Smooth muscle cell (in vitro differentiated cells): Measurements from ENCODE around the gene FTO. TPM values are rescaled to one million over a fixed set of nuclear protein-coding genes. Genes with fewer than 3 reads are reported as not detected.
A peak's percentile ranks its signal among the peaks of the same experiment; 100 is the strongest.

Experiments used
- DNase-seq: peaks from one replicate; lab custom pipeline; 2025; ENCODE audit not compliant: unreplicated experiment; lab: John Stamatoyannopoulos, UW
- H2AFZ ChIP-seq: fragments of 200-600 bp; sonication (generic); 2 replicates; pipeline ENCODE4 v1.6.0; 2016; ENCODE audit warnings: antibody characterized with exemption, low read depth, mild to moderate bottlenecking
- H3F3A ChIP-seq: fragments of 200-600 bp; sonication (generic); 2 replicates; pipeline ENCODE4 v1.6.0; 2017; ENCODE audit warnings: antibody characterized with exemption, low read depth
- H3K27ac ChIP-seq: fragments of 200-600 bp; sonication (generic); 2 replicates; pipeline ENCODE4 v1.5.1; 2016; ENCODE audit warnings: low read depth, mild to moderate bottlenecking
- H3K27me3 ChIP-seq: fragments of 200-600 bp; sonication (generic); 2 replicates; pipeline ENCODE4 v1.6.1; 2016; ENCODE audit warnings: low read depth, mild to moderate bottlenecking
- H3K36me3 ChIP-seq: fragments of 200-600 bp; sonication (generic); 2 replicates; pipeline ENCODE4 v1.5.1; 2016; ENCODE audit warnings: low read depth
- H3K4me1 ChIP-seq: fragments of 200-600 bp; sonication (generic); 2 replicates; pipeline ENCODE4 v1.5.1; 2016; ENCODE audit warnings: low read depth
- H3K4me2 ChIP-seq: fragments of 200-600 bp; sonication (generic); 2 replicates; pipeline ENCODE4 v1.6.0; 2016; ENCODE audit warnings: mild to moderate bottlenecking
- H3K4me3 ChIP-seq: fragments of 200-600 bp; sonication (generic); 2 replicates; pipeline ENCODE4 v1.5.1; 2016; ENCODE audit warnings: mild to moderate bottlenecking
- H3K79me2 ChIP-seq: fragments of 200-600 bp; sonication (generic); 2 replicates; pipeline ENCODE4 v1.6.0; 2016; ENCODE audit warnings: low read depth, mild to moderate bottlenecking
- H3K9ac ChIP-seq: fragments of 200-600 bp; sonication (generic); 2 replicates; pipeline ENCODE4 v1.6.0; 2016; ENCODE audit warnings: low read depth
- H3K9me3 ChIP-seq: fragments of 200-600 bp; sonication (generic); replicated peaks from 2 replicates; pipeline ENCODE4 v1.5.1; 2016; ENCODE audit warnings: low read depth
- H4K20me1 ChIP-seq: fragments of 200-600 bp; sonication (generic); 2 replicates; pipeline ENCODE4 v1.6.0; 2016; ENCODE audit warnings: low read depth
- CTCF ChIP-seq: fragments of 200-600 bp; sonication (generic); IDR thresholded peaks from 2 replicates; pipeline ENCODE4 v1.5.1; 2017; ENCODE audit warnings: borderline replicate concordance, mild to moderate bottlenecking, antibody characterized with exemption; ENCODE audit not compliant: insufficient read depth, poor library complexity, severe bottlenecking
- WGBS: methylation state at CpG from one replicate; pipeline ENCODE4 v1.1.7; 2016; ENCODE audit warnings: low lambda C conversion rate; 5-methylcytosine and 5-hydroxymethylcytosine counted together
- polyA plus RNA-seq: library from polyadenylated mRNA; unstranded; fragments of >200 nt; fragmentation: Nextera tagmentation; extraction: Ambion mirVana; gene quantifications from 2 replicates; pipeline ENCODE4 v1.2.1, GENCODE V29; 2016
- total RNA-seq: library from RNA; depleted of rRNA; stranded (reverse); fragments of >200 nt; gene quantifications from 2 replicates; pipeline ENCODE4 v1.2.3, GENCODE V29; 2014

FTO gene
- total and polyA plus RNA-seq, 2 experiments from 2014 or later: 81.1 to 89.9 TPM

DNA sequence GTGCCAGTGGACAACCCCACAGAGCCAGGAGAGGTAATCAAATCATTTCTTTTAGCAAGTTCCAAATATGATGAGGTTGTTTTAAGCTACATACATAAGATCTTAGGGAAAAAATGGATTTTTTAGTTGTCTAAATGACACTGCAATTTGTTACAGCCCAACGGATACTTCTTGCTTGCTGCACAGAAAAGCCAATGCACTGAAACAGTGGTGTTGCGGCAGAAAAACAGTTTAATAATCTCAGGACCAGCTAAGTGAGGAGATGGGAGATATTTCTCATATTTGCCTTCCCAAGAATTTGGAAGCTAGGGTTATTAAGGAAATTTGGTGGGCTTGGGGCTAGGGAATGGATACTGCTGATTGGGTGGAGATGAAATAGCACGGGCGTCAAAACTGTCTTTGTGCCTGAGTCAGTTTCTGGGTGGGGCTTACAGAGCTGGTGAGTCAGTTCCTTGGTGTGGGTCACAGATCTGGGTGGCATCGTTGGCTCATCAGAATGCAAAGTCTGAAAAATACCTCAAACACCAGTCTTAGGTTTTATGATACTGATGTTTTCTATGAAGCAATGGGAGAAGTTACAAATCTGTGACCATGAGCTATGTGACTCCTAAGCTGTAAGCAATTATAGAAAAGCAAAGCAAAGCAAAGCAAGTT is 327.3 kb downstream of the FTO start:
- Histone ChIP-seq H4K20me1 (no peaks in the 10 kb centered on the region), H3K4me2 (no peak overlapping the region), H3K36me3 (no peaks in the 10 kb centered on the region), H2AFZ (no peak overlapping the region), H3K9me3 (no peaks in the 10 kb centered on the region), H3K79me2 (no peaks in the 10 kb centered on the region), H3K4me1 (peaks cover 12% of the 10 kb centered on the region), H3K9ac (no peak overlapping the region), H3K27ac (peak overlapping the region; percentile 25), H3K27me3 (no peaks in the 10 kb centered on the region), H3F3A (no peaks in the 10 kb centered on the region), H3K4me3 (no peak overlapping the region)
- 93% methylated on average over 5 of the region's 5 CpGs for WGBS
- no peak for TF ChIP-seq CTCF
- DNase-seq: no peak

DNA sequence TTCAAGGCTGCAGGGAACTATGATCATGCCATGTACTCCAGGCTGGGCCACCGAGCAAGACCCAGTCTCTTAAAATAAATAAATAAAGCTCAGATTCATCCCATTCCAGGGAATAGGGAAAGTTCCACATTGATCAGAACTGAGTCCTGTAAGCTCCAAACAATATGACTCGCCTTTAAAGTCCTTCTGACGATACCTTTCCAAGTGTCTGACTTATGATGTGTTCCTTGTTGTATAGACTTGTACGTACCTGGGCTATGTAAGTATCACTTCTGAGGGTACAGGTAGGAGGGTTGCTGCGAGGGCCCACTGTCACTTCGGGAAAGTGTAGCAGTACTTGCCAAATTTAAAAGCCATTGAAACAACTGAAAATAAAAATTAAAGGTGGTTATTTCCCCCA is 329.8 kb downstream of the FTO start:
- Histone ChIP-seq H3K4me1 (peaks cover 12% of the 10 kb centered on the region), H3K9ac (no peak overlapping the region), H3K27ac (no peak overlapping the region), H3F3A (no peaks in the 10 kb centered on the region), H3K27me3 (no peaks in the 10 kb centered on the region), H3K79me2 (no peaks in the 10 kb centered on the region), H3K9me3 (no peaks in the 10 kb centered on the region), H3K36me3 (no peaks in the 10 kb centered on the region), H4K20me1 (no peaks in the 10 kb centered on the region), H2AFZ (no peak overlapping the region), H3K4me3 (no peak overlapping the region), H3K4me2 (no peak overlapping the region)
- no peak for DNase-seq
- 99% methylated on average over 6 of the region's 6 CpGs for WGBS
- no peak for TF ChIP-seq CTCF

- Histone ChIP-seq H3K36me3 (no peaks in the 10 kb centered on the region), H3K9me3 (no peaks in the 10 kb centered on the region), H3K4me1 (peaks cover 12% of the 10 kb centered on the region), H3F3A (no peaks in the 10 kb centered on the region), H2AFZ (no peak overlapping the region), H4K20me1 (no peaks in the 10 kb centered on the region), H3K27ac (no peak overlapping the region), H3K9ac (no peak overlapping the region), H3K27me3 (no peaks in the 10 kb centered on the region), H3K79me2 (no peaks in the 10 kb centered on the region), H3K4me3 (no peak overlapping the region), H3K4me2 (no peak overlapping the region)
- DNase-seq: no peak
- WGBS: 100% methylated on average over 1 of the region's 1 CpG
- no peak for TF ChIP-seq CTCF
Measured at GRCh38 chr16:54034684-54035083, 330.7 kb downstream of the FTO start.

GRCh38 chr16:54040480-54040879 is 336.5 kb downstream of the FTO start:
- TF ChIP-seq CTCF: no peak
- H3K9ac ChIP-seq: no peak overlapping the region
- no peaks in the 10 kb centered on the region for H3K9me3 ChIP-seq
- no peak for DNase-seq
- no peaks in the 10 kb centered on the region for H3K27me3 ChIP-seq
- WGBS: 77% methylated on average over 5 of the region's 5 CpGs
- no peaks in the 10 kb centered on the region for H4K20me1 ChIP-seq
- H3K4me2 ChIP-seq: no peak overlapping the region
- H3K4me3 ChIP-seq: no peak overlapping the region
- no peak overlapping the region for H3K27ac ChIP-seq
- H3K79me2 ChIP-seq: no peaks in the 10 kb centered on the region
- H3K4me1 ChIP-seq: peaks cover 5% of the 10 kb centered on the region
- no peaks in the 10 kb centered on the region for H3F3A ChIP-seq
- H2AFZ ChIP-seq: no peak overlapping the region
- H3K36me3 ChIP-seq: no peaks in the 10 kb centered on the region
